Activated T-helper 1 cell treated with anti-CD3 and anti-CD28 coated beads, Interleukin-12 subunit alpha, Interleukin-12 subunit beta, Interleukin-2, Interleukin-4 antibody, amounts not matched to agents 30 ng/mL and 10 ng/mL and 1 ng/mL, durations not matched to agents 14 hours and 24 hours and 36 hours (primary cell): ENCODE results near the gene DNASE2. TPM values are rescaled to one million over a fixed set of nuclear protein-coding genes. Genes with fewer than 3 reads are reported as not detected.

Experiments
- DNase-seq: peaks from one replicate; pipeline ENCODE4 v3.0.0; 2021; ENCODE audit warnings: low spot score
- H3K27ac Mint-ChIP-seq: one replicate; pipeline ENCODE4 v1.8.0; 2021; ENCODE audit warnings: mild to moderate bottlenecking, mixed read lengths
- H3K27me3 Mint-ChIP-seq: one replicate; pipeline ENCODE4 v1.8.0; 2022; ENCODE audit warnings: mild to moderate bottlenecking, moderate library complexity, mixed read lengths; ENCODE audit not compliant: insufficient read depth
- H3K36me3 Mint-ChIP-seq: one replicate; pipeline ENCODE4 v1.8.0; 2021; ENCODE audit warnings: low read depth, mixed read lengths
- H3K4me1 Mint-ChIP-seq: one replicate; pipeline ENCODE4 v1.8.0; 2021; ENCODE audit warnings: low read depth, mixed read lengths
- H3K4me3 Mint-ChIP-seq: one replicate; pipeline ENCODE4 v1.8.0; 2021; ENCODE audit warnings: mild to moderate bottlenecking, moderate library complexity, mixed read lengths
- H3K9me3 Mint-ChIP-seq: one replicate; pipeline ENCODE4 v1.8.0; 2021; ENCODE audit warnings: mixed read lengths
- intact Hi-C: fragments of 100-400 bp; cut with micrococcal nuclease; formaldehyde crosslinking; loops from one replicate; pipeline ENCODE4 v1.15.1; 2024
- total RNA-seq: library from RNA; stranded (reverse); gene quantifications from 2 replicates; pipeline ENCODE4 v1.2.3, GENCODE V29; 2022

The DNASE2 gene
- total RNA-seq, 1 donor from 2014 or later, result 22.9 TPM

DNA sequence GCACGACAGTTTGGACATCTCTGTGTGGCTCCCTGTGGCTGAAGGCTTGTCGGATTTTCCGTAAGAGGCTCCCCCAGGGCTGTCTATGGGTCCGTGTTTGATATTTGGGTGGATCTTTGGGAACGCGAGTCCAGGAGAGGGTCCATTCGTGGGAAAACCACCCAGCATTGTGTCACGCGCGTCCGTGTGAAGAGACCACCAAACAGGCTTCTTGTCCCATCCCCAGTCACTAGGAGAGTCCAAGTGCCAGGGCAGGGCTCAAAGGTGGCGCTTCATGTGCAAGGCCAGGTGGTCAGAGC lies 3.3 kb upstream of the DNASE2 start:
- H3K36me3 Mint-ChIP-seq, result peaks cover 2% of the 10 kb centered on the region
- H3K9me3 Mint-ChIP-seq, result no peaks in the 10 kb centered on the region
- no peak overlapping the region for H3K27ac Mint-ChIP-seq
- no peaks in the 10 kb centered on the region for H3K27me3 Mint-ChIP-seq
- H3K4me3 Mint-ChIP-seq, result peak overlapping the region; percentile 89
- intact Hi-C loops, result loop anchor here (5.0 kb wide), 1 partner anchor 77 kb away; the partner anchor contains the start of gene RNASEH2A
- H3K4me1 Mint-ChIP-seq, result peaks cover 18% of the 10 kb centered on the region
- DNase-seq, result no peak

DNA sequence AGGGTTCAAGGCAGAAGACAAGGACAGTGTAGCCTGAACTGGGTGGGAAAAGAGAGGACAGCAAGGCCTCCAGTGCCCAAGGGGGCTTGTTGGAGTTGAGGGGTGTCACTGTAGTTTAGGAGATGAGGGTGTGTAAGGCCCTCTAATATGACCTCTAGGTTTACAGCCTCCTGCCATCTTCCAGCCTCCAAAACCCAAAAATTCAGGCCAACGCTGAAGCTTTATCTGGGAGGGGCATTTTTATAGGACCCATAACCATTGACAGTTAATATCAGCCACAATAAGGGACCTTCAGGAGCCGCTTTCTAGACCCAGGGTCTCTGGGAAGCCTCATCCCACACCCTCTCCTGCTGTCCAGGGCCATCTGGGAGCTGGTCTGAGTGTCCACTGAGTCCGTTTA lies 3.0 kb upstream of the DNASE2 start:
- intact Hi-C loops, result loop anchor here (5.0 kb wide), 1 partner anchor 77 kb away; the partner anchor contains the start of gene RNASEH2A
- H3K27ac Mint-ChIP-seq, result no peak overlapping the region
- H3K4me3 Mint-ChIP-seq, result peak overlapping the region; percentile 89
- no peaks in the 10 kb centered on the region for H3K9me3 Mint-ChIP-seq
- no peaks in the 10 kb centered on the region for H3K27me3 Mint-ChIP-seq
- H3K36me3 Mint-ChIP-seq, result peaks cover 2% of the 10 kb centered on the region
- H3K4me1 Mint-ChIP-seq, result peaks cover 22% of the 10 kb centered on the region
- DNase-seq, result no peak

DNA sequence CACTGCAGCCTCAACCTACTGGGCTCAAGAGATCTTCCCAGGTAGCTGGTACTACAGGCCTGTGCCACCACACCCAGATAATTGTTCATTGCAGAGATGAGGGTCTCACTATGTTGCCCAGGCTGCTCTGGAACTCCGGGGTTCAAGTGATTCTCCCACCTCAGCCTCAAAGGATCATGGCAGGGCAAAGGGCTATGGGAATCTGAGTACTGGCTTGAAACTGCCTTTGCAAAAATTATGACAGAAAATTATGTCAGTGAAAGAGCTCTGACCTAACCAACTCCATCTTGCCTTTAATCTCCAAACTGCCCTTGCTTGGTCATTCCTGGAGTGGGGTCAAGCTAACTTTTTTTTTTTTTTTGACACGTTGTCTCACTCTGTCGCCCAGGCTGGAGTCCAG lies 1.3 kb upstream of the DNASE2 start:
- intact Hi-C loops, result loop anchor here (5.0 kb wide), 1 partner anchor 75 kb away; the partner anchor contains the start of gene RNASEH2A
- no peak for DNase-seq
- Mint-ChIP-seq H3K9me3 (no peaks in the 10 kb centered on the region), H3K4me3 (peak overlapping the region; percentile 90), H3K27ac (peak overlapping the region; percentile 80), H3K4me1 (peaks cover 26% of the 10 kb centered on the region), H3K27me3 (no peaks in the 10 kb centered on the region), H3K36me3 (peaks cover 10% of the 10 kb centered on the region)

DNA sequence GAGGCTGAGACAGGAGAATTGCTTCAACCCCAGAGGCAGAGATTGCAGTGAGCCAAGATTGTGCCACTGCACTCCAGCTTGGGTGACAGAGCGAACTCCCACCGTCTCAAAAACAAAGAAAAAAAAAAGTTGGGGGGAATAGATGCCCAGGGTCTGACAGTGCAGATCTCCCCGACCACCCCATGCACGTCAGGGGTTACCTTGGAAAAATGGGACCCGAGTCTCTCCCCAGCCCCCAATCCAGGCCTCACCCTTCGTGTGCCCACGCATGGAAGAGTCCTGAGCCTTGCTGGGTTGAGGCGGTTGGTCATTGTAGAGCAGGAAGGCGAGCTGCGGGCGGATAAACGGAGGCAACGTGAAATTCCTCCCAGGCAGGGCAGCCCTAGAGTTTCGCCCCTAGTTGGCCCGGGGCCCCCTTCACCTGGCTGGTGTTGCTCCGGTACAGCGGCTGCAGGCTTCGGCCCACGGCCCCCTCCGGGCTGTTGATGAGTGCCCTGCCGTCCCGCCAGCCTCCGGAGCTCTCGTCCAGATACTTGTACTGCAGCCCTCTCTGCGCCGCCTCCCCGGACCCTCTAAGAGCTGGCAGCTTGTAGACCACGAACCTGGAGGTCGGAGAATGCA lies 588 bp downstream of the DNASE2 start:
- Mint-ChIP-seq H3K27me3 (no peaks in the 10 kb centered on the region), H3K4me3 (peak overlapping the region; percentile 90), H3K36me3 (peaks cover 14% of the 10 kb centered on the region), H3K9me3 (no peaks in the 10 kb centered on the region), H3K4me1 (peaks cover 26% of the 10 kb centered on the region), H3K27ac (peak overlapping the region; percentile 72)
- DNase-seq, result no peak
- intact Hi-C loops, result loop anchor here (1.0 to 5.0 kb wide), 5 partner anchors 10 to 73 kb away; partner anchors contain the start of genes RNASEH2A and SYCE2

DNA sequence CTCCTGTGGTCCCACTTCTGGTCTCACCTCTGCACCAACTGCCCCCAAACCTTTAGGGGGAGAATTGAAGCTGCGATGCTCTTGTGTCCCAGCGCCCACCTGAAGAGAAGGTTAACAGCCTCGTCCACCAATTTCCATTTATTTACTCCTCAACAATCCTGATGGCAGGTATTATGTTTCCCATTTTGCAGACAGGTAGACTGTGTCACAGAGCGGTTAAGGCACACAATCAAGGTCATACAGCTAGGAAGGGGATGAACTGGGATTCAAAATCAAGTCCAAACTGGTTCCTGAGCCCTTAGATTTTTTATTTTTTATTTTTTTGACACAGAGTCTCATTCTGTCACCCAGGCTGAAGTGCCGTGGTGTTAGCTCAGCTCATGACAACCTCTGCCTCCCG lies 6.2 kb downstream of the DNASE2 start:
- Mint-ChIP-seq H3K27ac (no peak overlapping the region), H3K36me3 (peaks cover 26% of the 10 kb centered on the region), H3K27me3 (no peaks in the 10 kb centered on the region), H3K9me3 (no peaks in the 10 kb centered on the region), H3K4me1 (peaks cover 11% of the 10 kb centered on the region), H3K4me3 (no peak overlapping the region)
- no peak for DNase-seq
- intact Hi-C loops, result no loop called here

DNA sequence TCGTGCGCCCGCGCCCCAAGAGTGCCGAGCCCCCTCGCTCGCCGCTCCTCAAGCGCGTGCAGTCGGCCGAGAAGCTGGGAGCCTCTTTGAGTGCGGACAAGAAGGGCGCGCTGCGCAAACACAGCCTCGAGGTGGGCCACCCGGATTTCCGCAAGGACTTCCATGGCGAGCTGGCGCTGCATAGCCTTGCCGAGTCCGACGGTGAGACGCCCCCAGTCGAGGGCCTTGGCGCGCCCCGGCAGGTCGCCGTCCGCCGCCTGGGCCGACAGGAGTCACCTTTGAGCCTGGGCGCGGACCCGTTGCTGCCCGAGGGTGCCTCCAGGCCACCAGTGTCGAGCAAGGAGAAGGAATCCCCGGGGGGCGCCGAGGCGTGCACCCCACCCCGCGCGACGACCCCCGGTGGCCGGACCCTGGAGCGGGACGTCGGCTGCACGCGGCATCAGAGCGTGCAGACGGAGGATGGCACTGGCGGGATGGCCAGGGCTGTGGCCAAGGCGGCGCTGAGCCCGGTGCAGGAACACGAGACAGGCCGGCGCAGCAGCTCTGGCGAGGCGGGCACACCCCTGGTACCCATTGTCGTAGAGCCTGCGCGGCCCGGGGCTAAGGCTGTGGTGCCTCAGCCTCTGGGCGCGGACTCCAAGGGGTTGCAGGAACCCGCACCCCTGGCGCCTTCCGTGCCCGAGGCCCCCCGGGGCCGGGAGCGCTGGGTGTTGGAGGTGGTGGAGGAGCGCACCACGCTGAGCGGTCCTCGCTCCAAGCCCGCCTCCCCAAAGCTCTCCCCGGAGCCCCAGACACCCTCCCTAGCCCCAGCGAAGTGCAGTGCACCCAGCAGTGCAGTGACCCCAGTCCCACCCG lies 7.1 kb downstream of the DNASE2 start:
- intact Hi-C loops, result no loop called here
- peaks cover 5% of the 10 kb centered on the region for H3K4me1 Mint-ChIP-seq
- peaks cover 24% of the 10 kb centered on the region for H3K36me3 Mint-ChIP-seq
- H3K9me3 Mint-ChIP-seq, result no peaks in the 10 kb centered on the region
- H3K27me3 Mint-ChIP-seq, result no peaks in the 10 kb centered on the region
- DNase-seq, result no peak
- H3K4me3 Mint-ChIP-seq, result no peak overlapping the region
- no peak overlapping the region for H3K27ac Mint-ChIP-seq

DNA sequence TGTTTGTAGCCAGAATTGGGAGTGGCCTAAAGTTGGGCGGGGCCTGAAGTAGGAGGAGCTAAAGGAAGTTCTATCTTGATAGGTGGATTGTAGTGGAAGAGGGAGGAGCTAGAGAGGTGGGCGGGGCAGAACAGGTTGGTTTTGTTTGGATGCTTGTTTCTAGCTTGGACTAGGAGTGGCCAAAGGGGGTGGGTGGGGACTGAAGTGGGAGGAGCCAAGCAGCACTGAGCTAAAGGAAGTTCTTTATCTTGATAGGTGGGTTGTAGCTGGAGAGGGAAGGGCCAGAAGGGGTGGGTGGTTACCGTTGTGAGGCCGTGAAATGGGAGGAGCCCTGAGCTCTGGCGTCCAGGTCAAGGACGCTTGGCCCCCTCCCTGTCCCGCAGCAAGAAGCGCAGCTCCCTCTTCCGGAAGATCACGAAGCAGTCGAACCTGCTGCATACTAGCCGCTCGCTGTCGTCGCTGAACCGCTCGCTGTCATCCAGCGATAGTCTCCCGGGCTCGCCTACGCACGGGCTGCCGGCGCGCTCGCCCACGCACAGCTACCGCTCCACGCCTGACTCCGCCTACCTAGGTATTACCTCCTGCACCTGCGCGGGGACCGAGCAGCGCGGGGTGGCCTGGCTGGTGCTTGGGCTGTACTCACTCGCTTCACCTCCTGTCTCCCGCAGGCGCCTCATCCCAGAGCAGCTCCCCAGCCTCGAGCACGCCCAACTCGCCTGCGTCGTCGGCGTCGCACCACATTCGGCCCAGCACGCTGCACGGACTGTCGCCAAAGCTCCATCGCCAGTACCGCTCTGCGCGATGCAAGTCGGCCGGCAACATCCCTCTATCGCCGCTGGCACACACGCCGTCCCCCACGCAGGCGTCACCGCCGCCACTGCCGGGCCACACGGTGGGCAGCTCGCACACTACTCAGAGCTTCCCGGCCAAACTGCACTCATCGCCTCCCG lies 8.0 kb downstream of the DNASE2 start:
- H3K36me3 Mint-ChIP-seq, result peaks cover 20% of the 10 kb centered on the region
- no peak overlapping the region for H3K27ac Mint-ChIP-seq
- no peaks in the 10 kb centered on the region for H3K9me3 Mint-ChIP-seq
- H3K4me1 Mint-ChIP-seq, result no peaks in the 10 kb centered on the region
- no peaks in the 10 kb centered on the region for H3K27me3 Mint-ChIP-seq
- intact Hi-C loops, result no loop called here
- peak; percentile 46 for DNase-seq
- H3K4me3 Mint-ChIP-seq, result peak overlapping the region; percentile 22

DNA sequence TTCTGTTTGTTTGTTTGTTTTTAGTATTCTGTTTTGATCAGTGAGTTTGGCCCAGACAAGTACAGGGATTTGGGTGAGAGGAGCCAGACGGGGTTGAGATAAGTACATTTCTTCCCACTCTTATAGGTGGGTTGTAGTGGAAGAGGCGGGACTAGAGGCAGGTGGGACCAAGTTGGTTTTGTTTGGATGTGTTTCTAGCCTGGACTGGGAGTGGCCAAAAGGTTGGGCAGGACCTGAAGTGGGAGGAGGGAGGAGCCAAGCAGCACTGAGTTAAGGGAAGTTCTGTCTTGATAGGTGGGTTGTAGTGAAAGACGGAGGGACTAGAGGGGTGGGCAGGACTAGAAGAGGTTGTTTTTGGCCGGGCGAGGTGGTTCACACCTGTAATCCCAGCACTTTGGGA lies 9.0 kb downstream of the DNASE2 start:
- Mint-ChIP-seq H3K27me3 (no peaks in the 10 kb centered on the region), H3K4me3 (no peak overlapping the region), H3K9me3 (no peaks in the 10 kb centered on the region), H3K27ac (no peak overlapping the region), H3K4me1 (no peaks in the 10 kb centered on the region), H3K36me3 (peaks cover 17% of the 10 kb centered on the region)
- intact Hi-C loops, result no loop called here
- DNase-seq, result no peak

DNA sequence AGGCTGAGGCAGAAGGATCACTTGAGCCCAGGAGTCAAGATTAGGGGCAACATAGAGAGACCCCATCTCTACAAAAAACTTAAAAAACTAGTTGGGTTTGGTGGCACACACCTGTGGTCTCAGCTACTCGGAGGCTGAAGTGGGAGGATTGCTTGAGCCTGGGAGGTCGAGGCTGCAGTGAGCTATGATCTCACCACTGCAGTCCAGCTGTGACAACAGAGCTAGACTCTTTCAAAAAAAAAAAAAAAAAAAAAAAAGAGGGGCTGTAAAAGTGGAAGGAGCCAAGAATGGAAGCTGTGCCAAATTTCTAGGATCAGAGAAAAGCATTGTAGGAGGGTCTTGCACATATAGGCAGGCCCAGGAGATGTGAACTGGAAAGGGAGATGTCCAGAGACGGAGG lies 9.6 kb downstream of the DNASE2 start:
- H3K27ac Mint-ChIP-seq, result no peak overlapping the region
- no peak overlapping the region for H3K4me3 Mint-ChIP-seq
- no peaks in the 10 kb centered on the region for H3K27me3 Mint-ChIP-seq
- intact Hi-C loops, result no loop called here
- no peak for DNase-seq
- H3K4me1 Mint-ChIP-seq, result no peaks in the 10 kb centered on the region
- no peaks in the 10 kb centered on the region for H3K9me3 Mint-ChIP-seq
- peaks cover 15% of the 10 kb centered on the region for H3K36me3 Mint-ChIP-seq

DNA sequence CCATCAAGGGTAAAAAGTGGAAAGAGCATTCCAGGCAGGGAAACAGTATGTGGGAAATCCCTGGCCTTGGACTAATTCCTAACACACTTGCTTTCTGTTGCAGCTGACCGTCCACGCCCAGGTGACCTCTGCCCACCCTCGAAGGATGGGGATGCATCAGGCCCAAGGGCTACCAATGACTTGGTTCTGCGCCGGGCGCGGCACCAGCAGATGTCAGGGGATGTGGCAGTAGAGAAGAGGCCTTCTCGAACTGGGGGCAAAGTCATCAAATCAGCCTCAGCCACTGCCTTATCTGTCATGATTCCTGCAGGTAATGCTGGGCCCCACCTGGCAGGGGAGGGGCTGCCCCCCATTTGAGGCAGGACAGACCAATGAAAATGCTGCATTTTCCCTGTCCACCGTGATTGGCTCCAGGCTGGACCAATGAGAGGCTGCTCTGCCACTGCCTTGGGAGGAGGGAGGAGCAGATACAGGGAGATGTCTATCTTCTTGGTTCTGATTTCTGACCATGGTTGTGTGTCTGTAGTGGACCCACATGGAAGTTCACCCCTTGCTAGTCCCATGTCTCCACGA lies 12.6 kb downstream of the DNASE2 start:
- Mint-ChIP-seq H3K36me3 (peaks cover 8% of the 10 kb centered on the region), H3K4me1 (no peaks in the 10 kb centered on the region), H3K4me3 (no peak overlapping the region), H3K27ac (no peak overlapping the region), H3K9me3 (no peaks in the 10 kb centered on the region), H3K27me3 (no peaks in the 10 kb centered on the region)
- no peak for DNase-seq
- intact Hi-C loops, result no loop called here

DNA sequence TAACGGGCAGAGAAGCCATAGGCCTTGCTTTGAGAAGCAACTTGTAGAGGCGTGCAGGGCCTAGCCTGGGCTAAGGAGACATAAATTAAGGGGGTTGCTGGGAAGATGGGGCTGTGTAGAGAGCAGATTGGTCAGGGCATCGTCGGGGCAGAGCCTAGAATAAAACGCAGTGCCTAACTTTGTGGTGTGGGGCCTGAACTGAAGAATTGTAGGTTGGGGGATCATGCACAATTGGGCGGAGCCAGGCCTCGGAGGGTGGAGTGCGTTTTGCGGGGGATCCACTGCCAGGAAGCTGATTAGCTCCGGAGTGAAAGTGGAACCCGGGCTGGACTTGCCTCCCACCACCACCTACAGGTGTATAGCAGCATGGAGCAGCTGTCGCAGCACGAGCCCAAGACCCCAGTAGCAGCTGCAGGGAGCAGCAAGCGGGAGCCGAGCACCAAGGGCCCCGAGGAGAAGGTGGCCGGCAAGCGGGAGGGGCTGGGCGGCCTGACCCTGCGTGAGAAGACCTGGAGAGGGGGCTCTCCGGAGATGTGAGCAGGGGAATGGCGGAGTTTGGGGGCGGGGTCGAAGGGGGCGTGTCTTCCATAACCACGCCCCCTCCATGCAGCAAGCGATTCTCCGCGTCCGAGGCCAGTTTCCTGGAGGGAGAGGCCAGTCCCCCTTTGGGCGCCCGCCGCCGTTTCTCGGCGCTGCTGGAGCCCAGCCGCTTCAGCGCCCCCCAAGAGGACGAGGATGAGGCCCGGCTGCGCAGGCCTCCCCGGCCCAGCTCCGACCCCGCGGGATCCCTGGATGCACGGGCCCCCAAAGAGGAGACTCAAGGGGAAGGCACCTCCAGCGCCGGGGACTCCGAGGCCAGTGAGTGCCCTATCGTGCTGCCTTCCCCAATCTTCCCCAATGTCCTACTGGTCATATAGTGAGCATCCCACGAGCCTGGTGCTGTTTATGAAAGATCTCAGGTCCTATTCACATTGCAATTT lies 13.8 kb downstream of the DNASE2 start:
- DNase-seq, result peak; percentile 68
- H3K27me3 Mint-ChIP-seq, result peaks cover 3% of the 10 kb centered on the region
- intact Hi-C loops, result loop anchor here (2.0 kb wide), 2 partner anchors 13 to 27 kb away; partner anchors contain the start of gene DNASE2
- peak overlapping the region; percentile 40 for H3K27ac Mint-ChIP-seq
- no peaks in the 10 kb centered on the region for H3K4me1 Mint-ChIP-seq
- peaks cover 3% of the 10 kb centered on the region for H3K36me3 Mint-ChIP-seq
- H3K4me3 Mint-ChIP-seq, result peak overlapping the region; percentile 76
- H3K9me3 Mint-ChIP-seq, result no peaks in the 10 kb centered on the region
